AG04449 (cell line): ENCODE results near the gene GBA3.

Experiments used
- CTCF ChIA-PET: fragments of 350-600 bp; formaldehyde crosslinking; extraction: SDS; loops from one replicate; lab custom pipeline; 2021; ENCODE audit warnings: antibody characterized with exemption; lab: Yijun Ruan, JAX
- POLR2A ChIA-PET: fragments of 400-600, 350-600 bp; formaldehyde crosslinking; extraction: SDS; loops from one replicate; lab custom pipeline; 2020; ENCODE audit warnings: antibody characterized with exemption, inconsistent platforms; lab: Yijun Ruan, JAX
- DNase-seq: peaks from one replicate; pipeline ENCODE4 v3.0.0-alpha.2; 2010; ENCODE audit warnings: low read depth, low spot score
- H3K4me3 ChIP-seq: 2 replicates; pipeline ENCODE4 v1.5.1; 2011; ENCODE audit warnings: low read depth, mild to moderate bottlenecking, control low read depth, low read length
- TF ChIP-seq, protein P1 (sequence below): IDR thresholded peaks from one replicate; pipeline ENCODE4 v1.5.1; 2011; ENCODE audit warnings: mild to moderate bottlenecking, moderate library complexity, low read length, control low read depth, inconsistent platforms; ENCODE audit not compliant: insufficient read depth; ENCODE audit errors: missing control alignments

GBA3 gene

GRCh38 chr4:22683726-22684125, 9.0 kb upstream of the GBA3 start:
- CTCF ChIA-PET: interaction anchor here (1.1 to 1.8 kb wide), 3 partner anchors 9 to 896 kb away, joined by 3 to 5 read pairs (median 4); no protein-coding TSS in a partner anchor
- DNase-seq: no peak
- H3K4me3 ChIP-seq: no peak overlapping the region
- POLR2A ChIA-PET: no interaction called here
- TF ChIP-seq, protein P1, sequence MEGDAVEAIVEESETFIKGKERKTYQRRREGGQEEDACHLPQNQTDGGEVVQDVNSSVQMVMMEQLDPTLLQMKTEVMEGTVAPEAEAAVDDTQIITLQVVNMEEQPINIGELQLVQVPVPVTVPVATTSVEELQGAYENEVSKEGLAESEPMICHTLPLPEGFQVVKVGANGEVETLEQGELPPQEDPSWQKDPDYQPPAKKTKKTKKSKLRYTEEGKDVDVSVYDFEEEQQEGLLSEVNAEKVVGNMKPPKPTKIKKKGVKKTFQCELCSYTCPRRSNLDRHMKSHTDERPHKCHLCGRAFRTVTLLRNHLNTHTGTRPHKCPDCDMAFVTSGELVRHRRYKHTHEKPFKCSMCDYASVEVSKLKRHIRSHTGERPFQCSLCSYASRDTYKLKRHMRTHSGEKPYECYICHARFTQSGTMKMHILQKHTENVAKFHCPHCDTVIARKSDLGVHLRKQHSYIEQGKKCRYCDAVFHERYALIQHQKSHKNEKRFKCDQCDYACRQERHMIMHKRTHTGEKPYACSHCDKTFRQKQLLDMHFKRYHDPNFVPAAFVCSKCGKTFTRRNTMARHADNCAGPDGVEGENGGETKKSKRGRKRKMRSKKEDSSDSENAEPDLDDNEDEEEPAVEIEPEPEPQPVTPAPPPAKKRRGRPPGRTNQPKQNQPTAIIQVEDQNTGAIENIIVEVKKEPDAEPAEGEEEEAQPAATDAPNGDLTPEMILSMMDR: no peak

GRCh38 chr4:22686141-22686540, 6.6 kb upstream of the GBA3 start:
- CTCF ChIA-PET: interaction anchor here (1.5 to 2.1 kb wide), 2 partner anchors 276 to 279 kb away, joined by 6 to 7 read pairs; no protein-coding TSS in a partner anchor
- H3K4me3 ChIP-seq: no peak overlapping the region
- TF ChIP-seq, protein P1: no peak
- no peak for DNase-seq
- POLR2A ChIA-PET: no interaction called here

GRCh38 chr4:22688236-22688635, 4.5 kb upstream of the GBA3 start:
- DNase-seq: no peak
- CTCF ChIA-PET: interaction anchor here (0.5 to 2.9 kb wide), 2 partner anchors 278 to 420 kb away, joined by 3 to 13 read pairs; no protein-coding TSS in a partner anchor

DNA sequence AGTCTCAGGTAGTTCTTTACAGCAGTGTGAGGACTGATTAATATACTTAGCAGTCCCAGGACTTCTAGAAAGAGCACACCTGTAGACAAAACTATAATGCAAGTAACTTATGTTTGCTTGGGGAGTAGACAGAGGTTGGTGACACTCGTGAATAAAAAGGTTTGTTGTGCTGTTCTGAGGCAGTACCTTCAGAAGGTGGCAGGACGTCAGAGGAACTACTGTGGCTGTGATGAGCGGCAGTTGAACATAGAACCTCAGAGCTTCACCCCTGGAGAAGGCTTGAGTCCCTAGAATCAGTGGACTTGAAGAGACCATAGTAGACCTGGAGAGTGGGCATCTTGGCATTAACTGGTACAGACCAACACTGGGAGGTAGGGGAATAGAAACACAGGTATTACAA, 3.3 kb upstream of the GBA3 start:
- no peak overlapping the region for H3K4me3 ChIP-seq
- POLR2A ChIA-PET: no interaction called here
- TF ChIP-seq, protein P1: no peak
- DNase-seq: no peak
- CTCF ChIA-PET: interaction anchor here (1.4 to 8.9 kb wide), 3 partner anchors 17 to 900 kb away, joined by 5 to 58 read pairs (median 13); no protein-coding TSS in a partner anchor

More at GRCh38 chr4:22688236-22688635, 4.5 kb upstream of the GBA3 start:
- POLR2A ChIA-PET: no interaction called here
- H3K4me3 ChIP-seq: no peak overlapping the region
- TF ChIP-seq, protein P1: no peak

DNA sequence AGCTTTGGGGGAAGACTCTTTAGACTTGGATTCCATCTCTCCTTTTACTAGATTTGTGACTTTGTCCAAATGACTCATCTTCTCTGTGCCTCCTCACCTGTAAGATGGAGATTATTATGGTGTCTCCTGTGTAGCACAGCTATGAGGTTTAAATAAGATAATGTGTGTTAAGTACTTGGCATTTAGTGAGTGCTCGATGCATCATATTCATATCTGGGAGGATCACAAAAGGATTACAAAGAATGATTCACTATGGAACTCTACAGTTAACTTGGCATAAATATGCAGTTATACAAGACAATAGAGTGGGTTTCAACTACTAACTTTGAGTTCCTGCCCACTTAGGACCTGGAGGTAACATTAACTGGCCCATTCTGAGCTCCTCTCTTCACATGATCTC, 2.3 kb downstream of the GBA3 start:
- no peak for DNase-seq
- CTCF ChIA-PET: interaction anchor here (0.6 to 8.9 kb wide), 3 partner anchors 182 to 906 kb away, joined by 4 to 58 read pairs (median 53); no protein-coding TSS in a partner anchor
- POLR2A ChIA-PET: no interaction called here
- TF ChIP-seq, protein P1: no peak
- H3K4me3 ChIP-seq: no peak overlapping the region

DNA sequence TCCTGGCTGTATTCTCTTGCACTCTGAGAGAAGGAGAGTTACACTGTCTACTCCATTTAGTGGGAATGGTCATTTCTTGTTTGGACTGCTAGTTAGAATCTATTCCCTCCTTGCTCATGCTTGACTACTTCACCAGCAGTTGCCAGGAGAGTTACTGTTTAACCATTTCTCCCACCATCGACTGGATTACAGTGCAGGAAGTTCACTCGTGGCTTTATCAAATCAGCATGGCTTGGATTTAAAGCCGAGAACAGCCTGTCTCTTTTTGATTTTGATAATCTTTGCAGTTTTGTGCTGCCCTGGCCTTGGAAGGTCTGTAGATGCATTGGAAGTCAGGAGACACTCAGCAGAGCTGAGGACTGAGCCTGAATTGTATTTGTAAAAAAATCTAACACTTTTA, 3.2 kb downstream of the GBA3 start:
- H3K4me3 ChIP-seq: no peak overlapping the region
- DNase-seq: no peak
- TF ChIP-seq, protein P1: no peak
- ChIA-PET CTCF (interaction anchor here (6.5 to 8.9 kb wide), 2 partner anchors 285 to 907 kb away, joined by 53 to 58 read pairs; no protein-coding TSS in a partner anchor), POLR2A (no interaction called here)
